Liver (tissue), 3 donors: Measurements from ENCODE around the gene ZNF146.

Experiments
- ATF3 ChIP-seq: IDR thresholded peaks from 2 replicates; pipeline ENCODE4 v1.6.1; 2016; ENCODE audit warnings: antibody characterized with exemption
- CTCF ChIP-seq: fragments of 150-350 bp; IDR thresholded peaks from 2 replicates; pipeline ENCODE4 v1.5.1; 2017; ENCODE audit warnings: improper control_type of control experiment, low read depth, low read length; ENCODE audit not compliant: missing input control
- FOXA2 ChIP-seq: IDR thresholded peaks from 2 replicates; pipeline ENCODE4 v1.6.1; 2016; ENCODE audit warnings: antibody characterized with exemption
- JUND ChIP-seq, 2 donors: IDR thresholded peaks; 2 replicates each; pipeline ENCODE4 v1.6.1; 2016; ENCODE audit warnings: antibody characterized with exemption in 2 of 2
- RAD21 ChIP-seq, 2 donors: IDR thresholded peaks; 2 replicates each; pipeline ENCODE4 v1.6.1; 2016; ENCODE audit warnings: antibody characterized with exemption in 2 of 2, mild to moderate bottlenecking in 2 of 2
- REST ChIP-seq: IDR thresholded peaks from 2 replicates; pipeline ENCODE4 v1.6.1; 2016; ENCODE audit warnings: antibody characterized with exemption, mild to moderate bottlenecking
- ZBTB33 ChIP-seq: IDR thresholded peaks from 2 replicates; pipeline ENCODE4 v1.6.1; 2016; ENCODE audit warnings: antibody characterized with exemption
- TF ChIP-seq, protein P1 (sequence below): IDR thresholded peaks from 2 replicates; pipeline ENCODE4 v1.6.1; 2016; ENCODE audit warnings: antibody characterized with exemption
- donor health status: healthy.
- donor health status: healthy.

DNA sequence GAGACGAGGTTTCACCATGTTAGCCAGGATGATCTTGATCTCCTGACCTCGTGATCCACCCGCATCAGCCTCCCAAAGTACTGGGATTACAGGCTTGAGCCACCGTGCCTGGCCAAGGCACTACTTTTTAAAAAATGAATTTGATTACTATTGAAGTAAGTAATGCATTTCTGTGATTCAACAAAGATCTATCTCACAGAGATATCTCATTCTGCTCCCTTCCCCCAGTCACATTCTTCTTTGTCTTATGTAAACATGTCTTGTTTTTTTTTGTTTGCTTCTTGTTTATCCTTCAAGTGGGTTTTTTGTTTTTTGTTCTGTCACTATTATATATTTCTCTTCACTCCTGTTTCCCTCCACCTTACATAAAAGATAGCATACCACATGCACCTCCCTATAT is 6.6 kb downstream of the ZNF146 start:
- TF ChIP-seq RAD21 (IDR thresholded peaks at IDR 0.05) (no peak), CTCF (no peak), ZBTB33 (no peak), REST (no peak), FOXA2 (no peak), JUND (IDR thresholded peaks at IDR 0.05) (no peak), ATF3 (no peak)
- TF ChIP-seq, protein P1, sequence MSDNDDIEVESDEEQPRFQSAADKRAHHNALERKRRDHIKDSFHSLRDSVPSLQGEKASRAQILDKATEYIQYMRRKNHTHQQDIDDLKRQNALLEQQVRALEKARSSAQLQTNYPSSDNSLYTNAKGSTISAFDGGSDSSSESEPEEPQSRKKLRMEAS: no peak
